ENCODE measurements around the gene MAML3.

Gene MAML3

DNA sequence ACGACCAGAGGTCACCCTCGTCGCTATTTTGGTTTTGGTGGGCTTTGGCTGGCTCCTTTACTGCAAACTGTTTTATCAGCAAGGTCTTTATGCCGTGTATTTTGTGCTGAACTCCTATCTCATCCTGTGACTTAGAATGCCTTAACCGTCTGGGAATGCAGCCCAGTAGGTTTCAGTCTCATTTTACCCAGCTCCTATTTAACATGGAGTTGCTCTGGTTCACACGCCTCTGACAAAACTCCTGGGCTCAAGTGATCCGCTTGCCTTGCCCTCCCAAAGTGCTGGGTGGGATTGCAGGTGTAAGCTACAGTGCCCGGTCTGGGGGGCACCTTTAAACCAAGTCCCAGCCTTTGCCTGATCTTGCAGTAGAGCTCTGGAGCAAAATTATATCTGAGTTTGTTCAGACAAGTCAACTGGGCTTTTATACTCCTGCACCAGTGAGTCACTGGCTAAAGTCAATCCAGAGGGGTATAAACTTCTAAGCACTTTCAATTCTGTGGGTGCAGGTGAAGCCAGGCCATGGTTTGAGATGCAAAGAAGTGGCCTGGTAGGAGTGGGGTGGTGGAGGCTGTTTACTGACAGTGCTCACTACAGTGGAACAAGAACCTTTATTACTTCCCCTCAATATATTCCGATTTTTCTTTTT lies 438.1 kb downstream of the MAML3 start:
- TF ChIP-seq GATA3 (IDR thresholded peaks at IDR 0.05; ENCODE audit: low read depth, low read length), result no peak
- TF ChIP-seq GATA2 (IDR thresholded peaks at IDR 0.05; ENCODE audit: low read depth, low read length), result no peak

DNA sequence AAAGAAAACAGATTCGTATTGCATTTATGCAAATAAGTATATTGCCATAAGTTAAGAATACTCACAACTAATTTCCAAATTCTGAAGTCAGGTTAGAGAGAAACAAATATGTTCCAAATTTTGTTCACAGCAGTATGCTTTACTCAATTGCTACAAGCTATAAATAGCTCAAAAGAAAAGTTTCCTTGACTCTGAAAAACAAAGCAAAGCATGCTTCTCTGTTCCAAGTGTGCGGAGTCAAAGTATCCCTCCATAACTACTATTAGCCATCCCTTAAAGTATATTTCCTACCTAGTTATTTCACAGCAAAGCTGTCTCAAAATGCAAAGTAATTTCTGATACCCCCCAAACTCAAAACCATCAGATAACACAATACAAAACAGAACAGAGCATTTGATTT lies 441.1 kb downstream of the MAML3 start:
- TF ChIP-seq GATA2 (IDR thresholded peaks at IDR 0.05; ENCODE audit: low read depth, low read length), result no peak
- no peak for TF ChIP-seq GATA3 (IDR thresholded peaks at IDR 0.05; ENCODE audit: low read depth, low read length)

DNA sequence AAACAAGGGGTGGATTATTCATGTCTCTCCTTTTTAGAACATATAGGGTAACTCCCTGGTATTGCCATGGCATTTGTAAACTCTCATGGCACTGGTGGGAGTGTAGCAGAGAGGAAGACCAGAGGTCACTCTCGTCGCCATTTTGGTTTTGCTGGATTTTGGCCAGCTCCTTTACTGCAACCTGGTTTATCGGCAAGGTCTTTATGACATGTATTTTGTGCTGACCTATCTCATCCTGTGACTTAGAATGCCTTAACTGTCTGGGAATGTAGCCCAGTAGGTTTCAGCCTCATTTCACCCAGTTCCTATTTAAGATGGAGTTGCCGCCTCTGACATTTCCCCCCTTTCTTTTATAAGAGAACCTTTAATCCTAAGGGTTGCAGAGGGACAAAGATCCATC lies 442.5 kb downstream of the MAML3 start:
- no peak for TF ChIP-seq GATA2 (IDR thresholded peaks at IDR 0.05; ENCODE audit: low read depth, low read length)
- no peak for TF ChIP-seq GATA3 (IDR thresholded peaks at IDR 0.05; ENCODE audit: low read depth, low read length)

DNA sequence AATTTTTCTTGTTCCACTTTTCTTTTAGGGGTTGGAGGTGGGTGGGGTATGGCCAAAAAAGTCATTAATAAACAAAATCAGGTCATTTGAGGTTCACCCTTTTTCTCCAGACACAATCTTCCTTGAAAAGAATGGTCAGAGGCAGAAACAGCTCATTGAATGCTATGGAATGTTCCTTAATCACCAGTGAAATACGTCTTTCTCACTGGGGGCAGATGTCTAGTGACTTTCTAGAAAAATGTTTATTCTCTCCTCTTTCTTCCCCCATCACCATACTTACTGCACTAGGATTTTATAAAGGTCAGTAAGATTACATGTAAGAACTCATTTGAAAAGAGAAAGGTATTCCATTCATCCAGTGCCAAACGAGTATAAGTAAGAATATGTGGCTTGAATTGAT lies 443.9 kb downstream of the MAML3 start:
- no peak for TF ChIP-seq GATA3 (IDR thresholded peaks at IDR 0.05; ENCODE audit: low read depth, low read length)

DNA sequence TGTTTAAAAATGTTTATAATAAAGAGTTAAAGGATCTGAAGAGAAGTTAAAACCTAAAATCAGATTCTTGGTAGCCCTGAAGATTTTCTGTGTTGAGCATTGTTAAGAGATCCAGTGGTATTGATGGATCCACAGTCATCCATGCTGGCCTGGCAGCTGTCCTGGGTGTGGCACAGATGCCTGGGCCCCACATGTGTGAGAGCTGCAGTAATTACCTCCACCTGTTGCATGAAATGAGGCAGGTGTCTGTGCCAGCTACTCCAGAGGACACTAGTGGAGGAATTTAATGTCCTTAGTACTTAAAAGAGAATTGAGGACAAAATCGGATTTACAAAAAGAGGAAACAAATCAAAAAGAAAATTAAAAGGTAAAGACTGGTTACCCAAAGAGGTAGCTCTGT lies 444.3 kb downstream of the MAML3 start:
- no peak for TF ChIP-seq GATA3 (IDR thresholded peaks at IDR 0.05; ENCODE audit: low read depth, low read length)
- TF ChIP-seq GATA2 (IDR thresholded peaks at IDR 0.05; ENCODE audit: low read depth, low read length), result no peak

DNA sequence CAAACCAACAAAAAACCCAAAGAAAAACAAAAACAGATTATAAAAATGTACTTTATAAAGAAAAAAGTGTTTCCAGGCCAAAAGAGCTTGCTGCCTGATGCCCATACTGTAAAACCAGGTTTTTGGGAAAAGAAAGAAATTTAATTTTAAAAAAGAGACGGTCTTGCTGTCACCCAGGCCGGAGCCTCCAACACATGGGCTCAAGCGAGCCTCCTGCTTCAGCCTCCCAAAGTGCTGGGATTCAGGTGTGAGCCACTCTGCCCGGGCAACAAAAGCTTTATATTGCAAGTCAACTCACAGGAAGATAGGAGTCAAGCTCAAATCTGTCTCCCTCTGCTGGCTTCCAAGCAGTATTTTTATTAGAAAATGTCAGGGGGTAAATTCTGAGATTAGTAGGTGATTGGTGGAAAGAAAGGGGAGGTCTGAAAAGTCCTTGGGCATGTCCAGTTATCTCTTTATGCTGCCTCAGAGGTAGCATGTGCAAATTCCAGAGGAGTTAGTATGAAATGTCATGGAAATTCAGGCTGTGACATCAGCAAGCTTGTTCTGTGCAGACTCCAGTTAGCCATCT lies 449.0 kb downstream of the MAML3 start:
- no peak for TF ChIP-seq GATA2 (IDR thresholded peaks at IDR 0.05; ENCODE audit: low read depth, low read length)
- no peak for TF ChIP-seq GATA3 (IDR thresholded peaks at IDR 0.05; ENCODE audit: low read depth, low read length)

DNA sequence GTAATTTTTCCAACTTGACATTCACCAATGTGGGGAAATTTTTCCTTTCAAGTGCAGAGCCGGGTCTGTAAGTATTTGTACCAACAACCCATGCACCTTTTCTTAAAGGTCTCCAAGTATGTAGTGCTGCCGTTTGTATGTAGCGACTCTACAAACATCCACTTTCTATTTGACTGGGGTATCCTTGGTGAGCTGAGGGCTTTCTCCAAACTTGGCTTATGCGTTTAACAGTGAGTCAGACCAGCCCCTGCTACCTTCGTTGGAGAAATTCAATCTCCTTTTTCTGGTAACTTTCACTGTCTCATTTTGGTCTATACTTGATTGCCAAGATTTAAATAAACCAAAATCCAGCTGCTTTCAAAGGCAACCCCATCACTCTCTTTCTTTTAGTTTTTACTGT lies 453.4 kb downstream of the MAML3 start:
- TF ChIP-seq GATA3 (IDR thresholded peaks at IDR 0.05; ENCODE audit: low read depth, low read length) (no peak), GATA2 (IDR thresholded peaks at IDR 0.05; ENCODE audit: low read depth, low read length) (no peak)

DNA sequence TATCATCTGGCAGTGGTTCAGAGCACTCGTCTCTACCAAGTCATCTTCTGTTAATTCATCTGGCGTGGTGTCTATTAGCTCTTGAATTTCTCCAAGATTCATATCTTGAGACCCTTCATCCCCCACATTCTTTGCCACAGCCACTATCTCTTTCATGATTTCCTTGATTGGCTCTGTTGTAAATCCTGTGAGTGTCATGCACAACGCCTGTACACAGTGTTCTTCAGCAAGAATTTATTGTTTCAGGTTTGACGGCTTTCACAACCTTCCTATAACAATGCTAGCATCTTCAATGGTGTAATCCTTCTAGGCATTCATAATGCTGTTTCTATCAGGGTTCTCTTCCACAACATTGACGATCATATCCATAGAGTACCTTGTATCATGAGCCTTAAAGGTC lies 457.5 kb downstream of the MAML3 start:
- TF ChIP-seq GATA2 (IDR thresholded peaks at IDR 0.05; ENCODE audit: low read depth, low read length) (no peak), GATA3 (IDR thresholded peaks at IDR 0.05; ENCODE audit: low read depth, low read length) (no peak)

DNA sequence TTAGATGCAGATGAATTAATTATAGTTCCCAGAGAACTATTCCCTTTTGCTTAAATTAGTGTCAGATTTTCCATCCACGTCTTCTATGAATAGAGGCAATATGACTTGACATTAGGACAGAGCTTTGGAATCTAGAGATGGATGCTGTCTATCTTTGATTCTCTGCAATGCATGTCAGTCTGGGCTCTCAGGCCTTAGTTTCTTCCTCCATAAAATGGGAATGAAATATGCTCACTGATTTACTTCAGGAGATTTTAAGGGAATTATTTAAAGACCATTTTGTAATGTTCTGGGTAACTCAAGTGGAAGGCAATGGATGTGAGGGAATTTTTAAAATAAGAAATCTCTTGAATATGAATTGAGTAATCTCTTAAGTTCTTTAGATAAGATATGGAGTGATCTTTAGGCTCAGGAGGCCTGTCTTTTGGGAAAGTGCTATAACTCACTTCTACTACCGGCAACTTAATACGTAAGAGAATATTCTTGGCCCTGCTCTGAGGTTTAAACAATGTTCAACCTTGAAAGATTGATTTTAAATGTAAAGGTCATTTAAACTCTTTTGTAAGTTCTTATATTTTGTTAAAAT lies 459.4 kb downstream of the MAML3 start:
- TF ChIP-seq GATA2 (IDR thresholded peaks at IDR 0.05; ENCODE audit: low read depth, low read length), result no peak
- no peak for TF ChIP-seq GATA3 (IDR thresholded peaks at IDR 0.05; ENCODE audit: low read depth, low read length)

DNA sequence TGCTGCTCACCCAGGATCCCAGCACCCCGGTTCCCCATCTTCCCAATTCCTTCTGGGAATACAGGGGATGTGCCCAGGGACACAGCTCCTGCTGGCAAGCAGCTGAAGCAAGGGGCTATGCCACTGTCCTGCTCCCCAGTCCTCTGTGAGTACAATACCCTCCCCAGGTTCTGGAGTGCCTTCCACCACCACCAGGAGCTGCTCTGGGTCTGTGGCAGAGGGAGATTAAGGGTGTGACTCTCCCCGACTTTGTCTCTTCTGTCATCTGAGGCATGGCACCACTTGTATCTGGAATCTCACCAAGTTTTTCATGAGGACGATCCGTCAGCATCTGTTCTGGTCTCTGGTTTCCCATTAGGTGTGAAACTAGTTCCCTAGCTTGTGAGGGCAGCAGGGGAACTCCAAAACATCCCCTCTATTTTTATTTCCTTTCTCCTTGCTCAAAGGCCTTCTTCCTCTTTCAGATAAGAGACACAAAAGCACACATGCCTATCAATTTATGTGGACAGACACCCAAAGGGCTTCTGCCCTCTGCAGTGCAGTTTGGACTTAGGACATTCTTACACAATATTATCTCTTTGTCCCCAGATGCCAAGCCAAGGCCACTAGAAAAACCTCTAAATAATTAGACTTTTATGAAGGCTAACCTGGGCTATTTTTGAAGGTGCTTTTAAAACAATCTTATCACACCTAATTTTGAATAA lies 461.5 kb downstream of the MAML3 start:
- TF ChIP-seq GATA2 (IDR thresholded peaks at IDR 0.05; ENCODE audit: low read depth, low read length) (no peak), GATA3 (IDR thresholded peaks at IDR 0.05; ENCODE audit: low read depth, low read length) (no peak)

DNA sequence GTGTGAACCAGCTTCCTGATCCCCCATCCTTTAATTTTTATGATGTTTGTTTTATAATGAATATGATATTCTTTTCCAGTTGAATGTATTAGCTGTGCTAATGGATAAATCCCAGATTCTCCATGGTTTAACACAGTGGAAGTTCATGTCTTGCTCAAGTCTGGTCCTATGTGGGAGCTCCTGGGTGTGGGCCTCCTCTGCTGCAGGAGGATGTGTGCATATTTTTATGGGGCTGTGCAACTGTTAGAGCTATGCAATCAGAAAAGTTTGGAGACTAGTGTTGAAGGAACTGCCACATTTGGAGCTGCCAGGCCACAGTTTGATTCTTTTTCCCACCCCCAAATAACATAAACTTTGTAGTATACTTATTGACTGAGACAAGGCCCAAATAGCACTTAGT lies 463.6 kb downstream of the MAML3 start:
- no peak for TF ChIP-seq GATA3 (IDR thresholded peaks at IDR 0.05; ENCODE audit: low read depth, low read length)
- no peak for TF ChIP-seq GATA2 (IDR thresholded peaks at IDR 0.05; ENCODE audit: low read depth, low read length)

DNA sequence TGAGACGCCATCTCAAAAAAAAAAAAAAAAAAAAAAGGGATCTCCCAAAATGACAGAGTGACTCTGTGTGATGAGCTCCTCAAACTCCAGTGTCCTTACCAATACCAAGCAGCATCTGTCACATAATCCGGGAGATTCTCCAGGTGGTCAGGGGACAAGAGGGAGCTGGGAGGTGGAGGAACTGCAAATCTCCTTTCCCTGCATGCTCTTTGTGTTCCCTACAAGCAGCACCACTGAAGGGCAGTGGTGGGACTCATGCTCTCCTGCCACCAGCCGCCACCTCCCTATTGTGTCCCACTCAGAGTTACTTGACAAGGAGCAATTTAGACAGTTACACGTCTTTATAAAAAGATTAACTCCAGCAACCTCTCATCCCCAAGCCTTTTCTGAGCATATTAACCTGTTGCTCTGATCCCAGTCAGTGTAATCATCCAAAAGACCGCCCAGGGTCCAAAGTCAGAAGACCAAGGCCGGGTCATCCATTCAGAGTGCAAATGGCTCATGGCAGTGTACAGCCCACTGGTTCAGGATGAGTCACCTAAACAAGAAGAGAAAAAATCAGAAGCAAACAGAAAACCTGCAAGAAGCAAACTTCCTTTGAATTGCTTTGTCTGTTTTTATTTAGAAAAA lies 464.8 kb downstream of the MAML3 start:
- no peak for TF ChIP-seq GATA3 (IDR thresholded peaks at IDR 0.05; ENCODE audit: low read depth, low read length)
- TF ChIP-seq GATA2 (IDR thresholded peaks at IDR 0.05; ENCODE audit: low read depth, low read length), result no peak

DNA sequence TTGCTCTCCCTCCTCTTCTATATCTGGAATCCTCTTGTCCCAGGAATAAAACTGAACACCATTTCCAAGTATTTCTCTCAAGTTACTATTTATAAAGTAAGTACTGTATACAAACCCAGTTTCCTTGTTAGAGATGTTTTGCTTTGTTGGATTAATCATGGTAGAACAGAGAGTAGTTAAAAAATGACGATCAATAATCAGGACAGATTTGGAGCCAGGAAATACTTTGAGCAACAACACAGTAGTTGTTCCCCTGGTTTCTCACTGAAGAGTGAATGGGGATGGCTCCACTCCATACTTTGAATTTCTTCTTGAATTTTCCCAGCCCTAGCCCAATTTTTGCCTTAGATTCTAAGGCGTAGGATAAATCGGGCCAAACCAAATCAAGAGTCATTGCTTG lies 467.0 kb downstream of the MAML3 start:
- TF ChIP-seq GATA3 (IDR thresholded peaks at IDR 0.05; ENCODE audit: low read depth, low read length) (no peak), GATA2 (IDR thresholded peaks at IDR 0.05; ENCODE audit: low read depth, low read length) (no peak)

DNA sequence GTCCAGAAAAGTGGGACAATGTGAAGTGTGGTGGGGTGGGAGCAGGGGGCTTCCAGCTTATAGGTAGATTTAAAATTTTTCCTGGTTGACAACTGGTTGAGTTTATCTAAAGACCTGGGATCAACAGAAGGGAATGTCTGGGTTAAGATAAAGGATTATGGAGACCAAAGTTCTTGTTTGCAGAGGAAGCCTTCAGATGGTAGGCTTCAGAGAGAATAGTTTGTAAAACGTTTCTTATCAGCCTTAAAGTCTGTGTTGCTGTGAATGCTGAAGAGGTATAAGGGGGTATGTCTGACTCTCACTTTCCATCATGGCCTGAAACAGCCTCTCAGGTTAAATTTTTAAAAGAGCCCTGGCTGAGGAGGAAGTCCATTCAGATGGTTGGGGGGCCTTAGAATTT lies 467.9 kb downstream of the MAML3 start:
- TF ChIP-seq GATA3 (IDR thresholded peaks at IDR 0.05; ENCODE audit: low read depth, low read length) (no peak), GATA2 (IDR thresholded peaks at IDR 0.05; ENCODE audit: low read depth, low read length) (no peak)
